Nucleus accumbens (tissue), 56 donors: ENCODE data around the gene TMEM132D.
"Not testable (repeated sequence)": the region's sequence is repeated elsewhere in the genome, so short reads cannot be mapped to it uniquely, and the experiment has no call there.

Experiments used
- DNase-seq, 56 donors: peaks; one replicate each; lab custom pipeline; 2025; lab: John Stamatoyannopoulos, UW

Gene TMEM132D

GRCh38 chr12:129207084-129207483 is 696.7 kb downstream of the TMEM132D start:
- DNase-seq: no peak

GRCh38 chr12:129203456-129203855 is 700.4 kb downstream of the TMEM132D start:
- no peak for DNase-seq

- peak in 24 of 56 donors; percentile 1 to 78 (median 22) for DNase-seq
Measured at GRCh38 chr12:129202109-129202814, 701.6 kb downstream of the TMEM132D start.

DNA sequence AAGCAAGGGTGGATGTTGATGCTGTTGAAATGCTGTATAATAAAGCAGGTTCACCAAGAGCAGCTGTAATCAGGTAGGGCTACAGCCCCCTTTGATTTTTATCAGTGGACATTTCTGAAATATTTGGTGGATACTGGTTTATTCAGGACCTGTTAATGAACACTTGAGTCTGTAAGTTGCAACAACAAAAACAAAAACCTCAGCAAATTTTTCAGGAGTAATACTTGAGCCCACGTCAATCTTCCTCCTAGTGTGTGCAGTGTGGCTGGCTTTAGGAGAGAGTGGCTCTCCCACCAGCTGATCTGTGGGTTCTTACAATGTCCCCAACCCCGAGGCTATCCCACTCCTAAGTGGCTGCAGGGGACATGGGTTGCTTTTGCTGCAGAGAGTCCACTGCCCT is 702.8 kb downstream of the TMEM132D start:
- DNase-seq: no peak

DNA sequence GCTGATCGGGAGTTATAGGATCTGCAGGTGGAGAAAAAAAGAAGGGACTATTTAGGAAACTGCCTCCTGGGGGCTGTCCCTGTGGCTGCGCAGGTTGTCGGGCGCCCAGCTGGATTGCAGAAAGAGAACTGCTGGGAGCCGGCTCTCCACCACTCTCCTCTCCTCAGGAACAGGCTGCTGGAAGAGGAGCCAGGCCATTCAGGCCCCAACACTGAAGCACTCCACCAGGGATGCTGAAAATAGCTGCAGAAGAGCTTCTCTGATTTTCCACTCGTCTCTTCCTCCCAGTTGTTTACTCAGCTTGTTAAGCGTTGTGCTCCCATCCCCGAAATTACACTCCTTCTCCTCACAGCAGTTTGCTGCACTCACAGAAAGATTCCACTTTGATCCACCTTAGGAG is 703.2 kb downstream of the TMEM132D start:
- no peak for DNase-seq

GRCh38 chr12:129196927-129197326 is 706.9 kb downstream of the TMEM132D start:
- DNase-seq: no peak

- DNase-seq: no peak
Measured at GRCh38 chr12:129195081-129195480, 708.7 kb downstream of the TMEM132D start.

DNA sequence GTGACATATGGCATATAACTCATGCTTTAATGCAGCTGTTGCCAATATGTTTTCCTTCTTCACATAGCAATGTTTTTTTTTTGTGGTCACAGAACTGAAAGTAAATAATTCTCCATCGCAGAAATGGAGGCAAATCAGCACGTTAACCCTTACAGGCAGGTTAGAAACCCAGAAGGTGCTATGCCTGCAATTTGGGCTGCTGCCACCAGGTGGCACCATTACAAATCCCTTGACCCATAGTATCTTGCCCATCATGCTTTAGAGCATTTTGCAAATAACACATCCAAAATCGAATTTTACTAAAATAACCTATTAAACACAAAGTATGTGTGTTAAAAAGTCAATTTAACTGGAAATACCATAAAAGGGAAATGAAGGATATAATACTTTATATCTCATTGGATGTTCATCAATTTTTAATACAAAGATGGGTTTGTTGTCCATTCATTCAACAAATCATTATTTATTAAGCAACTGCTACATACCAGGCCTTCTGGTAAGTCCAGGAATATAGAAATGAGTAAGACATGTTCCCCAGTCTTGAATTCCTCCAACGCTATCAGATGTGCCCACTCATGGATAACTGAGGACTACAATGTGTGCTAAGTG is 710.5 kb downstream of the TMEM132D start:
- no peak for DNase-seq

GRCh38 chr12:129190827-129191226 is 713.0 kb downstream of the TMEM132D start:
- DNase-seq: no peak

DNA sequence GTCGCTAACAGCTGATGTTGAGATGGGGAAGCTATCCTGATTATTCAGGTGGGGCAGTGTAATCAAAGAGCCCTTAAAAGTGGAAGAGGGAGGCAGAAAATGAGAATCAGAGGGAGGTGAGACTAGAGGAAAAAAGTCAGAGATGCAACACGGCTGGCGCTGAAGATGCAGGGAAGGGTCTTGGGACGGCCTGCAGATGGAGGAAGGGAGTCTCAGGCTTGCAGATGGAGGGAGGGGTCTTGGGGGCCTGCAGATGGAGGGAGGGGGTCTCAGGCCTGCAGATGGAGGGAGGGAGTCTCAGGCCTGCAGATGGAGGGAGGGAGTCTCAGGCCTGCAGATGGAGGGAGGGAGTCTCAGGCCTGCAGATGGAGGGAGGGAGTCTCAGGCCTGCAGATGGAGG is 713.9 kb downstream of the TMEM132D start:
- not testable (repeated sequence) for DNase-seq

GRCh38 chr12:129186952-129187351 is 716.9 kb downstream of the TMEM132D start:
- DNase-seq: no peak

- no peak for DNase-seq
Measured at GRCh38 chr12:129185855-129186254, 718.0 kb downstream of the TMEM132D start.

GRCh38 chr12:129184127-129184928 is 719.5 kb downstream of the TMEM132D start:
- DNase-seq: no peak

DNA sequence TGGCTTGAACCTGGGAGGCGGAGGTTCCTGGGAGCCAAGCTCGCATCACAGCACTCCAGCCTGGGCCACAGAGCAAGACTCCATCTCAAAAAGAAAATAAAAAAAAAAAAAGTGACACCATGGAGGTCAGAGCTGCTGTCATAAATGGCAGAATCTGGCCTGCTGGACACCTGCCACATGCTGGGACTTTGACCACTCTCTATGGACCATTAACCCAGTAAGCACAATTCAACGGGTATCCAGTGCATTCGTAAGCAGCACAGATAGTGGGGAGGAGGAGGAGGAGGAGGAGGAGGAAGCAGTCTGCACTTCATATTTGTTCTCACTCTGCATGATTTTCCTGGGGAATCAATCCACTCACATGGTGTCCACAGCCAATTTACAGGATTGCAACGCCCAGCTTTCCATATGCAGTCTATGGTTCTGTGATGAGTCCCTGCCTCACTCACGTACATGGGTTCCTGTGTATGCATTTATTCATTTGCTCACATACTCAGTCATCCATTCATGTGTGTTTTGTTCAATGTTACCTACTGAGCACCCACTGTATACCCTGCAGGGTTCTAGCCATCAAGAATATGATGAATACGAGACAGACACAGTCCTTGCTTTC is 723.8 kb downstream of the TMEM132D start:
- no peak for DNase-seq

- no peak for DNase-seq
Measured at GRCh38 chr12:129169928-129170327, 733.9 kb downstream of the TMEM132D start.

- no peak for DNase-seq
Measured at GRCh38 chr12:129163861-129164260, 740.0 kb downstream of the TMEM132D start.

GRCh38 chr12:129163461-129163860 is 740.4 kb downstream of the TMEM132D start:
- no peak for DNase-seq

DNA sequence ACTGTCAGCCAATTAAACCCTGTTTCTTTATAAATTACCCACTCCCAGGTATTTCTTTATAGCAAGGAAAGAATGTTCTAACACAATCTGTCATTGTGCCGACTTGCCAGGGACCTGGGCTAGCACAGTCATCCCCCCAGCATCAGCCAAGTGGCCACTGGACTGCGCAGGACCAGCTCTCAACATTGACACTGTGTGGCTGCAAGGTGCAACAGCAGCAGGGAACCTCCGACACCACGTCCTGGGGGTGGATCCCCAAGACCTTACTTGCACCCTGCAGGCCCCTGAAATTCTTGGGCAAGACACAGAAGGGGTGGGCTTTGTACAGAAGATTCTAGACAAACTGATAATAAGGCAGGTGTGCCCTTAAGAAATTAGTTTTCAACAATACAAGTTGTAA is 741.0 kb downstream of the TMEM132D start:
- no peak for DNase-seq

DNA sequence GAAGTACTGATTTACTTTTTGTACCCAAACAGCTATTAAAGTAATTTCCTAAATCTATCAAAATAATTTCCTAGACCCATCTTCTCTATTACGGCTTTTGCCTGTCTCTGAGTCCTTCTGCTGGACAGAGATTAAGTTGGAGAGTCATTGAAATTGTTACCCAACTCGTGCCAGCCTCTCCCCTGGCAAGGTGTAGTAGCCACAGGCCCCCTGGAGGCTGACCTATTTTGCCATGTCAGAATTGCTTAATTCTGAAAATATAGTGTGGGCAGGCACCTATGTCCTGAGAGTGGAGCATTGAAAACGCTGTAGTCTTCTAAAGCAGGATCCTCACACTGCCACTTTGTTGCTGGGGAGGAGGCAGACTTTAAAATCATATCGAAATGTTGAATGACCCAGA is 742.3 kb downstream of the TMEM132D start:
- DNase-seq: no peak

GRCh38 chr12:129160282-129160681 is 743.5 kb downstream of the TMEM132D start:
- no peak for DNase-seq
